Neural cell (in vitro differentiated cells): ENCODE measurements around the gene FBXO10. TPM values are rescaled to one million over a fixed set of nuclear protein-coding genes. Genes with fewer than 3 reads are reported as not detected.

ENCODE experiments used
- polyA plus RNA-seq: library from polyadenylated mRNA; depleted of rRNA; stranded (reverse); fragments of >200 nt; gene quantifications from 2 replicates; pipeline ENCODE4 v1.2.3, GENCODE V29; 2014

FBXO10 gene
- polyA plus RNA-seq, 1 donor from 2014 or later: 16.0 TPM

Other genes starting within 250 kb of the FBXO10 start
- 128 and 137 TPM in 2 replicates for gene GRHPR, start 153.7 kb downstream of the FBXO10 start, polyA plus RNA-seq
- 21.0 and 23.6 TPM in 2 replicates for gene ZBTB5, start 110.9 kb downstream of the FBXO10 start, polyA plus RNA-seq
- 15.9 and 19.1 TPM in 2 replicates for gene POLR1E, start 90.4 kb downstream of the FBXO10 start, polyA plus RNA-seq
- 239 and 262 TPM in 2 replicates for gene TOMM5, start 16.2 kb upstream of the FBXO10 start, polyA plus RNA-seq
- 0.35 and 0.38 TPM in 2 replicates for gene FRMPD1, start 74.6 kb upstream of the FBXO10 start, polyA plus RNA-seq
- gene TRMT10B, start 177.4 kb upstream of the FBXO10 start, polyA plus RNA-seq: 5.3 and 11.2 TPM in 2 replicates
- gene EXOSC3, start 208.7 kb upstream of the FBXO10 start, polyA plus RNA-seq: 40.7 and 46.4 TPM in 2 replicates
- 15.2 and 23.3 TPM in 2 replicates for gene DCAF10, start 224.4 kb upstream of the FBXO10 start, polyA plus RNA-seq